Hepatocyte (in vitro differentiated cells): ENCODE measurements around the gene RRP7A.

Experiments used
- EZH2 ChIP-seq: fragments of 200-600 bp; sonication (generic); IDR thresholded peaks from 2 replicates; pipeline ENCODE4 v1.6.1; 2016; ENCODE audit warnings: antibody characterized with exemption, mild to moderate bottlenecking, borderline replicate concordance
- TF ChIP-seq, protein P1 (sequence below): fragments of 200-600 bp; sonication (generic); IDR thresholded peaks from 2 replicates; pipeline ENCODE4 v1.5.1; 2016; ENCODE audit warnings: antibody characterized with exemption, mild to moderate bottlenecking; ENCODE audit not compliant: poor library complexity

DNA sequence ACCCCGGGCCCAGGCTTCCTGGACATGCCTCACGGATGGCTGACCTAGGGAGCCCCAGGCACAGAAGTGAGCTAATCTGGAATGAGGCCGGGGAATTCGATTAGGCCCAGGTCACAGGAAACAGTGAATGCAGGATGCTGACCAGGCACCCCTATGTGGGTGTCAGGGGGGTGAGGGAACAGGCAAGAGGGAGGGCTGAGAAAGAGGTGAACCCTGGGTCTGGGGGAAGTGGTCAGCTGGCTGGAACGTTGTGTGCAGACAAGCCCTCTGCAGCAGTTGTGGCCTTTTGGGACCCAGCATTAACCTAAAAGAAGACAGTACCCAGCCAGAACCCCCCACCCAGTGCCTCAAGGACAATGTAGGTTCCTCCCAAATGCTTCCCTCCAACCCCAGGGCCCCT, 42.3 kb upstream of the RRP7A start:
- TF ChIP-seq EZH2 = no peak
- TF ChIP-seq, protein P1, sequence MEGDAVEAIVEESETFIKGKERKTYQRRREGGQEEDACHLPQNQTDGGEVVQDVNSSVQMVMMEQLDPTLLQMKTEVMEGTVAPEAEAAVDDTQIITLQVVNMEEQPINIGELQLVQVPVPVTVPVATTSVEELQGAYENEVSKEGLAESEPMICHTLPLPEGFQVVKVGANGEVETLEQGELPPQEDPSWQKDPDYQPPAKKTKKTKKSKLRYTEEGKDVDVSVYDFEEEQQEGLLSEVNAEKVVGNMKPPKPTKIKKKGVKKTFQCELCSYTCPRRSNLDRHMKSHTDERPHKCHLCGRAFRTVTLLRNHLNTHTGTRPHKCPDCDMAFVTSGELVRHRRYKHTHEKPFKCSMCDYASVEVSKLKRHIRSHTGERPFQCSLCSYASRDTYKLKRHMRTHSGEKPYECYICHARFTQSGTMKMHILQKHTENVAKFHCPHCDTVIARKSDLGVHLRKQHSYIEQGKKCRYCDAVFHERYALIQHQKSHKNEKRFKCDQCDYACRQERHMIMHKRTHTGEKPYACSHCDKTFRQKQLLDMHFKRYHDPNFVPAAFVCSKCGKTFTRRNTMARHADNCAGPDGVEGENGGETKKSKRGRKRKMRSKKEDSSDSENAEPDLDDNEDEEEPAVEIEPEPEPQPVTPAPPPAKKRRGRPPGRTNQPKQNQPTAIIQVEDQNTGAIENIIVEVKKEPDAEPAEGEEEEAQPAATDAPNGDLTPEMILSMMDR = no peak
